Measurements from ENCODE around the gene NPLOC4.

DNA sequence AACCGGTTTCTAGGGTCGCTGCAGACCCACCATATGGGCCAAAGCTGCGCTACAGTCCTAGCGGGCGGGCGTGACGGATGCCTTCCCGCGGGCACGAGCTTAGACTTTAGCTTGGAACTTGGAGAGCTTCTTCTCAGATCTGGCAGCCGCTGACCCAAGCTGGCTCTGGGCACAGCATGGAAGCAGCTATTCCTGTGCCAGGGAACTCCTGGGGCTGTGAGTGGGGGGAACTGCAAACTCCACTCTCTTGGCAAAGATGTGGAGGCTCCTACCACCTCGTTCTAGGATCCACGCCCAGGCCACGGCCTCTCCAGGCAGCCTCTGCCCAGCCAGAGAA lies 93.6 kb downstream of the NPLOC4 start:
- TF ChIP-seq, protein P1, sequence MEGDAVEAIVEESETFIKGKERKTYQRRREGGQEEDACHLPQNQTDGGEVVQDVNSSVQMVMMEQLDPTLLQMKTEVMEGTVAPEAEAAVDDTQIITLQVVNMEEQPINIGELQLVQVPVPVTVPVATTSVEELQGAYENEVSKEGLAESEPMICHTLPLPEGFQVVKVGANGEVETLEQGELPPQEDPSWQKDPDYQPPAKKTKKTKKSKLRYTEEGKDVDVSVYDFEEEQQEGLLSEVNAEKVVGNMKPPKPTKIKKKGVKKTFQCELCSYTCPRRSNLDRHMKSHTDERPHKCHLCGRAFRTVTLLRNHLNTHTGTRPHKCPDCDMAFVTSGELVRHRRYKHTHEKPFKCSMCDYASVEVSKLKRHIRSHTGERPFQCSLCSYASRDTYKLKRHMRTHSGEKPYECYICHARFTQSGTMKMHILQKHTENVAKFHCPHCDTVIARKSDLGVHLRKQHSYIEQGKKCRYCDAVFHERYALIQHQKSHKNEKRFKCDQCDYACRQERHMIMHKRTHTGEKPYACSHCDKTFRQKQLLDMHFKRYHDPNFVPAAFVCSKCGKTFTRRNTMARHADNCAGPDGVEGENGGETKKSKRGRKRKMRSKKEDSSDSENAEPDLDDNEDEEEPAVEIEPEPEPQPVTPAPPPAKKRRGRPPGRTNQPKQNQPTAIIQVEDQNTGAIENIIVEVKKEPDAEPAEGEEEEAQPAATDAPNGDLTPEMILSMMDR (IDR thresholded peaks at IDR 0.05), result no peak
- TF ChIP-seq ZFX (IDR thresholded peaks at IDR 0.05; ENCODE audit: borderline replicate concordance), result no peak

Data from 22Rv1 (cell line).